Measurements from ENCODE around the gene GALNT15. TPM values are rescaled to one million over a fixed set of nuclear protein-coding genes. Genes with fewer than 3 reads are reported as not detected.

The GALNT15 gene
- total and polyA plus RNA-seq, 2 donors from 2014 or later: 5.5 to 39.9 TPM

GRCh38 chr3:16204751-16205150 is 30.3 kb downstream of the GALNT15 start:
- Histone ChIP-seq H3K27ac (ENCODE audit: low read depth in 2 of 2, low read length in 2 of 2) (no peak overlapping the region), H3K27me3 (ENCODE audit: control insufficient read depth, insufficient read depth, low read length) (no peaks in the 10 kb centered on the region), H3K36me3 (ENCODE audit: control insufficient read depth in 2 of 3, insufficient read depth in 3 of 3, low read length in 3 of 3) (no peaks in the 10 kb centered on the region), H3K4me3 (ENCODE audit: low read length in 3 of 3) (no peak overlapping the region), H3K9me3 (ENCODE audit: control insufficient read depth in 2 of 3, insufficient read depth in 1 of 3, low read length in 3 of 3) (no peaks in the 10 kb centered on the region), H3K4me1 (ENCODE audit: control insufficient read depth in 2 of 3, insufficient read depth in 2 of 3, low read depth in 1 of 3, low read length in 3 of 3) (no peaks in the 10 kb centered on the region), H3K9ac (ENCODE audit: low read length in 3 of 3) (no peak overlapping the region)
- FAIRE-seq: no peak
- TF ChIP-seq, protein P1, sequence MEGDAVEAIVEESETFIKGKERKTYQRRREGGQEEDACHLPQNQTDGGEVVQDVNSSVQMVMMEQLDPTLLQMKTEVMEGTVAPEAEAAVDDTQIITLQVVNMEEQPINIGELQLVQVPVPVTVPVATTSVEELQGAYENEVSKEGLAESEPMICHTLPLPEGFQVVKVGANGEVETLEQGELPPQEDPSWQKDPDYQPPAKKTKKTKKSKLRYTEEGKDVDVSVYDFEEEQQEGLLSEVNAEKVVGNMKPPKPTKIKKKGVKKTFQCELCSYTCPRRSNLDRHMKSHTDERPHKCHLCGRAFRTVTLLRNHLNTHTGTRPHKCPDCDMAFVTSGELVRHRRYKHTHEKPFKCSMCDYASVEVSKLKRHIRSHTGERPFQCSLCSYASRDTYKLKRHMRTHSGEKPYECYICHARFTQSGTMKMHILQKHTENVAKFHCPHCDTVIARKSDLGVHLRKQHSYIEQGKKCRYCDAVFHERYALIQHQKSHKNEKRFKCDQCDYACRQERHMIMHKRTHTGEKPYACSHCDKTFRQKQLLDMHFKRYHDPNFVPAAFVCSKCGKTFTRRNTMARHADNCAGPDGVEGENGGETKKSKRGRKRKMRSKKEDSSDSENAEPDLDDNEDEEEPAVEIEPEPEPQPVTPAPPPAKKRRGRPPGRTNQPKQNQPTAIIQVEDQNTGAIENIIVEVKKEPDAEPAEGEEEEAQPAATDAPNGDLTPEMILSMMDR (IDR thresholded peaks at IDR 0.05; ENCODE audit: borderline replicate concordance, extremely low read depth, insufficient read depth): no peak
- DNase-seq: no peak
- intact Hi-C loops (cut with DNase I): no loop called here

- no peak for FAIRE-seq
- H3K9ac ChIP-seq (ENCODE audit: low read length in 3 of 3): no peak overlapping the region
These were observed 30.8 kb downstream of the GALNT15 start for GRCh38 chr3:16205156-16205870.

DNA sequence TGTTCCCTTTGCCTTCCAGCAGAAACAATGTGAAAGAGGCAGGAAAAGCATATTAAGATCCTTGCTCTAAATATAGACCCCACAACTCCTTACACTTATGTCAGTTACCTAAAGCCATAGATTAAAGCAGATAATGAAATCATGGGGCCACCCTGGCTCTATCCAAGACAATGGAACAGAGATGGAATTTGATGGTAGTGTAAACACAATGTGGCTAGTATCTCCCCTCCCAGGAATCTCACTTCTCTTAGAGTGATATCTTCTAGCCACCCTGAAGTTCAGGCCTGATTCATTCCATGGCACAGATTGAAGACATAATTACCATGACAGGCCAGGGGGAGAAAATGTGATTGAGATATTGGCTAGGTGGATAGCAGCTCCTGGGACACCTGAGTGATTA is 32.6 kb downstream of the GALNT15 start:
- intact Hi-C loops (cut with DNase I): no loop called here

More at GRCh38 chr3:16205156-16205870, 30.8 kb downstream of the GALNT15 start:
- Histone ChIP-seq H3K27me3 (ENCODE audit: control insufficient read depth, insufficient read depth, low read length) (no peaks in the 10 kb centered on the region), H3K9me3 (ENCODE audit: control insufficient read depth in 2 of 3, insufficient read depth in 1 of 3, low read length in 3 of 3) (no peaks in the 10 kb centered on the region), H3K36me3 (ENCODE audit: control insufficient read depth in 2 of 3, insufficient read depth in 3 of 3, low read length in 3 of 3) (no peaks in the 10 kb centered on the region), H3K4me3 (ENCODE audit: low read length in 3 of 3) (no peak overlapping the region), H3K27ac (ENCODE audit: low read depth in 2 of 2, low read length in 2 of 2) (no peak overlapping the region), H3K4me1 (ENCODE audit: control insufficient read depth in 2 of 3, insufficient read depth in 2 of 3, low read depth in 1 of 3, low read length in 3 of 3) (no peaks in the 10 kb centered on the region)
- intact Hi-C loops (cut with DNase I): no loop called here
- TF ChIP-seq, protein P1 (IDR thresholded peaks at IDR 0.05; ENCODE audit: borderline replicate concordance, extremely low read depth, insufficient read depth): no peak
- no peak for DNase-seq

More for the DNA sequence above, 32.6 kb downstream of the GALNT15 start:
- no peaks in the 10 kb centered on the region for H3K9me3 ChIP-seq (ENCODE audit: control insufficient read depth in 2 of 3, insufficient read depth in 1 of 3, low read length in 3 of 3)
- FAIRE-seq: no peak
- no peak overlapping the region for H3K9ac ChIP-seq (ENCODE audit: low read length in 3 of 3)
- TF ChIP-seq, protein P1 (IDR thresholded peaks at IDR 0.05; ENCODE audit: borderline replicate concordance, extremely low read depth, insufficient read depth): no peak
- DNase-seq: no peak
- no peak overlapping the region for H3K4me3 ChIP-seq (ENCODE audit: low read length in 3 of 3)
- no peaks in the 10 kb centered on the region for H3K36me3 ChIP-seq (ENCODE audit: control insufficient read depth in 2 of 3, insufficient read depth in 3 of 3, low read length in 3 of 3)
- H3K27ac ChIP-seq (ENCODE audit: low read depth in 2 of 2, low read length in 2 of 2): no peak overlapping the region
- no peaks in the 10 kb centered on the region for H3K27me3 ChIP-seq (ENCODE audit: control insufficient read depth, insufficient read depth, low read length)
- H3K4me1 ChIP-seq (ENCODE audit: control insufficient read depth in 2 of 3, insufficient read depth in 2 of 3, low read depth in 1 of 3, low read length in 3 of 3): no peaks in the 10 kb centered on the region
